ENCODE results near the gene FLNB. TPM values are rescaled to one million over a fixed set of nuclear protein-coding genes. Genes with fewer than 3 reads are reported as not detected.

FLNB gene
- total RNA-seq, 4 donors from 2014 or later, result 265 to 345 (median 277) TPM

DNA sequence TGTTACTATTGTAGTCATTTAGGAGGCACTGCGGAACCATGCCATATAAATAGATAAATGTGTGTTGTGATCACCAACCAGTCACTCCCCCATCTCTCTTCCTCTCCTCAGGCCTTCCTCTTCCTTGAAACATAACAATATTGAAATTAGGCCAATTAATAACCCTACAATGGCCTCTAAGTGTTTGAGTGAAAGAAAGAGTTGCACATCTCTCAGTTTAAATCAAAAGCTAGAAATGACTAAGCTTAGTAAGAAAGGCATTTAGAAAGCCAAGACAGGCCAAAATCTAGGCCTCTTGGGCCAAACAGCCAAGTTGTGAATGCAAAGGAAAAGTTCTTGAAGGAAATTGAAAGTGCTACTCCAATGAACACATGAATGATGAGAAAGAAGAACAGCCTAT is 210.7 kb downstream of the FLNB start:
- Histone ChIP-seq H3K27me3 (no peaks in the 10 kb centered on the region), H3K9me3 (no peaks in the 10 kb centered on the region), H3K4me1 (peaks cover 0 to 17% (median 5%) of the 10 kb centered on the region in 4 donors), H3K27ac (no peak overlapping the region), H3K36me3 (no peaks in the 10 kb centered on the region), H3K4me3 (no peak overlapping the region)
- TF ChIP-seq, protein P1, sequence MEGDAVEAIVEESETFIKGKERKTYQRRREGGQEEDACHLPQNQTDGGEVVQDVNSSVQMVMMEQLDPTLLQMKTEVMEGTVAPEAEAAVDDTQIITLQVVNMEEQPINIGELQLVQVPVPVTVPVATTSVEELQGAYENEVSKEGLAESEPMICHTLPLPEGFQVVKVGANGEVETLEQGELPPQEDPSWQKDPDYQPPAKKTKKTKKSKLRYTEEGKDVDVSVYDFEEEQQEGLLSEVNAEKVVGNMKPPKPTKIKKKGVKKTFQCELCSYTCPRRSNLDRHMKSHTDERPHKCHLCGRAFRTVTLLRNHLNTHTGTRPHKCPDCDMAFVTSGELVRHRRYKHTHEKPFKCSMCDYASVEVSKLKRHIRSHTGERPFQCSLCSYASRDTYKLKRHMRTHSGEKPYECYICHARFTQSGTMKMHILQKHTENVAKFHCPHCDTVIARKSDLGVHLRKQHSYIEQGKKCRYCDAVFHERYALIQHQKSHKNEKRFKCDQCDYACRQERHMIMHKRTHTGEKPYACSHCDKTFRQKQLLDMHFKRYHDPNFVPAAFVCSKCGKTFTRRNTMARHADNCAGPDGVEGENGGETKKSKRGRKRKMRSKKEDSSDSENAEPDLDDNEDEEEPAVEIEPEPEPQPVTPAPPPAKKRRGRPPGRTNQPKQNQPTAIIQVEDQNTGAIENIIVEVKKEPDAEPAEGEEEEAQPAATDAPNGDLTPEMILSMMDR (IDR thresholded peaks at IDR 0.05), result no peak
- no peak for TF ChIP-seq POLR2A (IDR thresholded peaks at IDR 0.05)
- TF ChIP-seq EP300 (IDR thresholded peaks at IDR 0.05), result no peak
- DNase-seq (ENCODE audit: low spot score in 2 of 2), result no peak
- WGBS, 2 donors, result 90 to 92% methylated on average over 1 of the region's 1 CpG

Other genes with a start within 250 kb of the FLNB start
- gene DNASE1L3, start 202.6 kb downstream of the FLNB start, total RNA-seq, result 10 to 100 TPM in 1 of 4 donors, 1 to 10 TPM in 2, under 1 TPM in 1; 0.39 to 12.9 (median 1.5) TPM
- 10 to 100 TPM; 18.8 to 29.7 (median 19.5) TPM for gene ABHD6, start 229.4 kb downstream of the FLNB start, total RNA-seq